Tibial nerve (tissue), 4 donors: ENCODE measurements around the gene ATP5F1D. TPM values are rescaled to one million over a fixed set of nuclear protein-coding genes. Genes with fewer than 3 reads are reported as not detected.
A peak's percentile ranks its signal among the peaks of the same experiment; 100 is the strongest.

Source experiments
- DNase-seq, 2 donors: peaks; one replicate each; pipeline ENCODE4 v3.0.0-alpha.2; 2019; ENCODE audit warnings: low spot score in 2 of 2
- H3K27ac ChIP-seq, 4 donors: fragments of 200-600 bp; sonication (generic) in 3 of 4; one replicate each; pipeline ENCODE4 v1.5.1; 2017 to 2019; ENCODE audit warnings: mild to moderate bottlenecking in 1 of 4
- H3K27me3 ChIP-seq, 2 donors: fragments of 200-600 bp; sonication (generic) in 1 of 2; one replicate each; pipeline versions ENCODE4 v1.5.1 to v1.6.0; 2017 to 2019
- H3K36me3 ChIP-seq, 3 donors: fragments of 200-600 bp; sonication (generic); one replicate each; pipeline ENCODE4 v1.5.1; 2018 to 2019
- H3K4me1 ChIP-seq, 4 donors: fragments of 200-600 bp; sonication (generic) in 3 of 4; one replicate each; pipeline ENCODE4 v1.5.1; 2017 to 2019
- H3K4me3 ChIP-seq, 4 donors: fragments of 200-600 bp; sonication (generic) in 3 of 4; one replicate each; pipeline ENCODE4 v1.5.1; 2017 to 2019; ENCODE audit warnings: mild to moderate bottlenecking in 1 of 4, moderate library complexity in 1 of 4
- H3K9me3 ChIP-seq, 4 donors: fragments of 200-600 bp; sonication (generic) in 3 of 4; one replicate each; pipeline ENCODE4 v1.5.1; 2017 to 2019
- CTCF ChIP-seq, 5 experiments: fragments of 200-600 bp in 3 of 5; fragments of 450-650 bp in 2 of 5; sonication (generic) in 3 of 5; IDR thresholded peaks; one replicate each; pipeline ENCODE4 v1.5.1; 2016 to 2019; ENCODE audit warnings: antibody characterized with exemption in 5 of 5, mild to moderate bottlenecking in 3 of 5, moderate library complexity in 2 of 5
- EP300 ChIP-seq, 2 donors: sonication (generic); formaldehyde crosslinking; IDR thresholded peaks; one replicate each; pipeline ENCODE4 v1.6.1; 2017; ENCODE audit warnings: antibody characterized with exemption in 2 of 2, mild to moderate bottlenecking in 1 of 2
- POLR2A ChIP-seq, 2 donors: fragments of 450-650 bp; IDR thresholded peaks; one replicate each; pipeline ENCODE4 v1.6.1; 2017; ENCODE audit warnings: antibody characterized with exemption in 2 of 2, mild to moderate bottlenecking in 2 of 2, moderate library complexity in 2 of 2
- WGBS, 2 donors: methylation state at CpG; one replicate each; pipeline ENCODE4 v1.1.5; 2018; 5-methylcytosine and 5-hydroxymethylcytosine counted together
- total RNA-seq, 4 donors: library from RNA; depleted of rRNA; stranded (reverse); fragments of >200 nt; gene quantifications; one replicate each; pipeline ENCODE4 v1.1.0, GENCODE V29; 2016

ATP5F1D gene
- total RNA-seq, 4 donors from 2014 or later, result 67.5 to 140 (median 127) TPM

GRCh38 chr19:1252221-1252820, 10.8 kb downstream of the ATP5F1D start:
- DNase-seq, result peak; percentile 85 to 91
- WGBS, 2 donors, result 0 to 1% methylated on average over 26 to 30 of the region's 30 CpGs
- Histone ChIP-seq H3K9me3 (no peaks in the 10 kb centered on the region), H3K27ac (peak overlapping the region; percentile 94 to 100 (median 98)), H3K27me3 (no peaks in the 10 kb centered on the region), H3K4me1 (peaks cover 0 to 75% (median 53%) of the 10 kb centered on the region in 4 donors), H3K4me3 (peak overlapping the region; percentile 63 to 99 (median 92)), H3K36me3 (peaks cover 7 to 33% (median 21%) of the 10 kb centered on the region in 3 donors)
- TF ChIP-seq POLR2A (IDR thresholded peaks at IDR 0.05), result peak in 1 of 2 donors; percentile 20
- no peak for TF ChIP-seq CTCF (IDR thresholded peaks at IDR 0.05)
- TF ChIP-seq EP300 (IDR thresholded peaks at IDR 0.05), result peak; percentile 35 to 89

GRCh38 chr19:1252821-1253513, 11.4 kb downstream of the ATP5F1D start:
- peak; percentile 87 to 88 for DNase-seq
- Histone ChIP-seq H3K4me1 (peaks cover 0 to 75% (median 53%) of the 10 kb centered on the region in 4 donors), H3K9me3 (no peaks in the 10 kb centered on the region), H3K27ac (peak overlapping the region; percentile 94 to 100 (median 98)), H3K27me3 (no peaks in the 10 kb centered on the region), H3K4me3 (peak overlapping the region; percentile 45 to 99 (median 92)), H3K36me3 (peaks cover 7 to 40% (median 24%) of the 10 kb centered on the region in 3 donors)
- WGBS, 2 donors, result 0% methylated on average over 6 to 19 of the region's 26 CpGs
- TF ChIP-seq EP300 (IDR thresholded peaks at IDR 0.05) (peak in 1 of 2 donors; percentile 69), POLR2A (IDR thresholded peaks at IDR 0.05) (no peak), CTCF (IDR thresholded peaks at IDR 0.05) (peak in 2 of 5 experiments; percentile 54 to 58)

- H3K36me3 ChIP-seq, result peaks cover 7 to 44% (median 24%) of the 10 kb centered on the region in 3 donors
- WGBS, 2 donors, result 15 to 19% methylated on average over 19 to 22 of the region's 23 CpGs
- TF ChIP-seq EP300 (IDR thresholded peaks at IDR 0.05), result no peak
- no peak for TF ChIP-seq POLR2A (IDR thresholded peaks at IDR 0.05)
- TF ChIP-seq CTCF (IDR thresholded peaks at IDR 0.05), result no peak
- H3K4me1 ChIP-seq, result peaks cover 0 to 78% (median 58%) of the 10 kb centered on the region in 4 donors
- DNase-seq, result no peak
- peak overlapping the region; percentile 94 to 100 (median 98) for H3K27ac ChIP-seq
- no peaks in the 10 kb centered on the region for H3K27me3 ChIP-seq
- no peaks in the 10 kb centered on the region for H3K9me3 ChIP-seq
- peak overlapping the region; percentile 7 to 99 (median 68) for H3K4me3 ChIP-seq
These were observed 12.0 kb downstream of the ATP5F1D start for GRCh38 chr19:1253514-1254080.

GRCh38 chr19:1254081-1254527, 12.6 kb downstream of the ATP5F1D start:
- no peaks in the 10 kb centered on the region for H3K9me3 ChIP-seq
- H3K36me3 ChIP-seq, result peaks cover 7 to 44% (median 24%) of the 10 kb centered on the region in 3 donors
- no peak for DNase-seq
- peak overlapping the region; percentile 94 to 100 (median 98) for H3K27ac ChIP-seq
- H3K4me3 ChIP-seq, result peak overlapping the region in 3 of 4 donors; percentile 45 to 99 (median 91)
- peaks cover 0 to 83% (median 63%) of the 10 kb centered on the region in 4 donors for H3K4me1 ChIP-seq
- WGBS, 2 donors, result 60 to 65% methylated on average over 30 to 31 of the region's 37 CpGs
- TF ChIP-seq POLR2A (IDR thresholded peaks at IDR 0.05) (no peak), CTCF (IDR thresholded peaks at IDR 0.05) (no peak), EP300 (IDR thresholded peaks at IDR 0.05) (no peak)
- no peaks in the 10 kb centered on the region for H3K27me3 ChIP-seq
